Activated T-helper 2 cell treated with anti-CD3 and anti-CD28 coated beads, Interferon-gamma antibody, Interleukin-2, Interleukin-4, amounts not matched to agents 10 μg/mL and 5 μg/mL and 100 μg/mL, durations not matched to agents 14 hours and 24 hours and 36 hours (primary cell): ENCODE data around the gene INPP5A. TPM values are rescaled to one million over a fixed set of nuclear protein-coding genes. Genes with fewer than 3 reads are reported as not detected.

ENCODE experiments used
- DNase-seq: peaks from one replicate; pipeline ENCODE4 v3.0.0; 2021; ENCODE audit warnings: low spot score
- H3K27ac Mint-ChIP-seq: one replicate; pipeline ENCODE4 v1.8.0; 2021; ENCODE audit warnings: mixed read lengths
- H3K27me3 Mint-ChIP-seq: one replicate; pipeline ENCODE4 v1.8.0; 2021; ENCODE audit warnings: low read depth, mixed read lengths
- H3K36me3 Mint-ChIP-seq: one replicate; pipeline ENCODE4 v1.8.0; 2021; ENCODE audit warnings: low read depth, mixed read lengths
- H3K4me1 Mint-ChIP-seq: one replicate; pipeline ENCODE4 v1.8.0; 2021; ENCODE audit warnings: low read depth, mixed read lengths
- H3K4me3 Mint-ChIP-seq: one replicate; pipeline ENCODE4 v1.8.0; 2021; ENCODE audit warnings: low read depth, mild to moderate bottlenecking, moderate library complexity, mixed read lengths
- H3K9me3 Mint-ChIP-seq: one replicate; pipeline ENCODE4 v1.8.0; 2021; ENCODE audit warnings: mixed read lengths
- intact Hi-C: fragments of 100-400 bp; cut with micrococcal nuclease; formaldehyde crosslinking; loops from one replicate; pipeline ENCODE4 v1.15.1; 2023
- total RNA-seq: library from RNA; stranded (reverse); gene quantifications from 2 replicates; pipeline ENCODE4 v1.2.3, GENCODE V29; 2022

INPP5A gene
- total RNA-seq, 1 donor from 2014 or later, result 13.0 TPM

- no peak for DNase-seq
- no peaks in the 10 kb centered on the region for H3K9me3 Mint-ChIP-seq
- intact Hi-C loops, result no loop called here
- H3K27ac Mint-ChIP-seq, result no peak overlapping the region
- H3K27me3 Mint-ChIP-seq, result no peaks in the 10 kb centered on the region
- H3K36me3 Mint-ChIP-seq, result no peaks in the 10 kb centered on the region
- H3K4me1 Mint-ChIP-seq, result no peaks in the 10 kb centered on the region
- H3K4me3 Mint-ChIP-seq, result no peak overlapping the region
Measured at GRCh38 chr10:132647424-132647823, 109.8 kb downstream of the INPP5A start.

- no peak for DNase-seq
- no peak overlapping the region for H3K4me3 Mint-ChIP-seq
- H3K27me3 Mint-ChIP-seq, result no peaks in the 10 kb centered on the region
- no peak overlapping the region for H3K27ac Mint-ChIP-seq
- H3K36me3 Mint-ChIP-seq, result no peaks in the 10 kb centered on the region
- intact Hi-C loops, result no loop called here
- no peaks in the 10 kb centered on the region for H3K9me3 Mint-ChIP-seq
- H3K4me1 Mint-ChIP-seq, result no peaks in the 10 kb centered on the region
Measured at GRCh38 chr10:132648072-132648850, 110.7 kb downstream of the INPP5A start.

GRCh38 chr10:132648851-132649528 lies 111.4 kb downstream of the INPP5A start:
- H3K4me1 Mint-ChIP-seq, result no peaks in the 10 kb centered on the region
- no peaks in the 10 kb centered on the region for H3K36me3 Mint-ChIP-seq
- H3K27me3 Mint-ChIP-seq, result no peaks in the 10 kb centered on the region
- H3K4me3 Mint-ChIP-seq, result no peak overlapping the region
- no peak overlapping the region for H3K27ac Mint-ChIP-seq
- intact Hi-C loops, result no loop called here
- H3K9me3 Mint-ChIP-seq, result no peaks in the 10 kb centered on the region
- no peak for DNase-seq

- intact Hi-C loops, result no loop called here
- H3K4me3 Mint-ChIP-seq, result no peak overlapping the region
Measured at GRCh38 chr10:132649651-132650360, 112.2 kb downstream of the INPP5A start.

GRCh38 chr10:132650611-132651250 lies 113.1 kb downstream of the INPP5A start:
- intact Hi-C loops, result no loop called here
- no peak overlapping the region for H3K4me3 Mint-ChIP-seq
- H3K27ac Mint-ChIP-seq, result no peak overlapping the region
- H3K36me3 Mint-ChIP-seq, result no peaks in the 10 kb centered on the region
- H3K9me3 Mint-ChIP-seq, result no peaks in the 10 kb centered on the region
- DNase-seq, result no peak
- H3K27me3 Mint-ChIP-seq, result no peaks in the 10 kb centered on the region
- no peaks in the 10 kb centered on the region for H3K4me1 Mint-ChIP-seq

More at GRCh38 chr10:132649651-132650360, 112.2 kb downstream of the INPP5A start:
- DNase-seq, result no peak
- Mint-ChIP-seq H3K36me3 (no peaks in the 10 kb centered on the region), H3K4me1 (no peaks in the 10 kb centered on the region), H3K27me3 (no peaks in the 10 kb centered on the region), H3K27ac (no peak overlapping the region), H3K9me3 (no peaks in the 10 kb centered on the region)

- DNase-seq, result no peak
- intact Hi-C loops, result no loop called here
- H3K27ac Mint-ChIP-seq, result no peak overlapping the region
- H3K9me3 Mint-ChIP-seq, result no peaks in the 10 kb centered on the region
- H3K36me3 Mint-ChIP-seq, result no peaks in the 10 kb centered on the region
- H3K27me3 Mint-ChIP-seq, result no peaks in the 10 kb centered on the region
- no peaks in the 10 kb centered on the region for H3K4me1 Mint-ChIP-seq
- no peak overlapping the region for H3K4me3 Mint-ChIP-seq
Measured at GRCh38 chr10:132651511-132652029, 114.0 kb downstream of the INPP5A start.

- Mint-ChIP-seq H3K9me3 (no peaks in the 10 kb centered on the region), H3K36me3 (no peaks in the 10 kb centered on the region), H3K4me3 (no peak overlapping the region), H3K27ac (no peak overlapping the region), H3K27me3 (no peaks in the 10 kb centered on the region), H3K4me1 (no peaks in the 10 kb centered on the region)
- no peak for DNase-seq
- intact Hi-C loops, result no loop called here
Measured at GRCh38 chr10:132652446-132652845, 114.9 kb downstream of the INPP5A start.

- intact Hi-C loops, result no loop called here
- Mint-ChIP-seq H3K4me1 (no peaks in the 10 kb centered on the region), H3K9me3 (no peaks in the 10 kb centered on the region)
Measured at GRCh38 chr10:132652936-132653590, 115.5 kb downstream of the INPP5A start.

GRCh38 chr10:132653721-132654120 lies 116.1 kb downstream of the INPP5A start:
- Mint-ChIP-seq H3K9me3 (no peaks in the 10 kb centered on the region), H3K27me3 (no peaks in the 10 kb centered on the region), H3K27ac (no peak overlapping the region), H3K4me1 (no peaks in the 10 kb centered on the region), H3K36me3 (no peaks in the 10 kb centered on the region), H3K4me3 (no peak overlapping the region)
- intact Hi-C loops, result no loop called here
- no peak for DNase-seq

More at GRCh38 chr10:132652936-132653590, 115.5 kb downstream of the INPP5A start:
- no peak overlapping the region for H3K4me3 Mint-ChIP-seq
- no peaks in the 10 kb centered on the region for H3K27me3 Mint-ChIP-seq
- H3K27ac Mint-ChIP-seq, result no peak overlapping the region
- DNase-seq, result no peak
- no peaks in the 10 kb centered on the region for H3K36me3 Mint-ChIP-seq

- no peak for DNase-seq
- Mint-ChIP-seq H3K36me3 (no peaks in the 10 kb centered on the region), H3K9me3 (no peaks in the 10 kb centered on the region), H3K27me3 (no peaks in the 10 kb centered on the region), H3K27ac (no peak overlapping the region), H3K4me1 (no peaks in the 10 kb centered on the region), H3K4me3 (no peak overlapping the region)
- intact Hi-C loops, result no loop called here
Measured at GRCh38 chr10:132654121-132654571, 116.6 kb downstream of the INPP5A start.

- Mint-ChIP-seq H3K9me3 (no peaks in the 10 kb centered on the region), H3K27me3 (no peaks in the 10 kb centered on the region), H3K27ac (no peak overlapping the region), H3K4me3 (no peak overlapping the region), H3K4me1 (no peaks in the 10 kb centered on the region), H3K36me3 (no peaks in the 10 kb centered on the region)
- intact Hi-C loops, result no loop called here
- peak; percentile 41 for DNase-seq
Measured at GRCh38 chr10:132654708-132655661, 117.4 kb downstream of the INPP5A start.
